Measurements from ENCODE around the gene TERT.
"Not testable (repeated sequence)": the region's sequence is repeated elsewhere in the genome, so short reads cannot be mapped to it uniquely, and the experiment has no call there.

TERT gene

GRCh38 chr5:1277781-1278180 lies 17.1 kb downstream of the TERT start:
- DNase-seq = no peak

DNA sequence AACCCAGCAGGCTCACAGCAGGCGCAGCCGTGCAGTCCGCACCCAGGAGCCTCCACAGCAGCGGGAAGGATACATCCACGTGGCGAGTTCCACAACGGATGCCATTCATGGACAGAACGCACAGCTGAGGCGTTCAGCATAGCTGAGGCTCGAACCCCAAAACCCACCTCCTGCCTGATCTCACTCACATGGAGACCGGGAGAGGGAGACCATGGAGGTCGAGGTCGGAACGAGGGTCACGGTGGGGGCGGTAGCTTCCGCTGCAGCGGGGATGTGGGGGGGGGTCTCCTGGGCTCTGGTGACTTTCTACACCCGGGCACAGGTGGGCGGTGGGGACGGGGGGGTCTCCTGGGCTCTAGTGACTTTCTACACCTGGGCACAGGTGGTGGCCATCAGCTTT lies 17.5 kb downstream of the TERT start:
- DNase-seq = no peak

GRCh38 chr5:1276930-1277329 lies 17.9 kb downstream of the TERT start:
- DNase-seq = no peak

DNA sequence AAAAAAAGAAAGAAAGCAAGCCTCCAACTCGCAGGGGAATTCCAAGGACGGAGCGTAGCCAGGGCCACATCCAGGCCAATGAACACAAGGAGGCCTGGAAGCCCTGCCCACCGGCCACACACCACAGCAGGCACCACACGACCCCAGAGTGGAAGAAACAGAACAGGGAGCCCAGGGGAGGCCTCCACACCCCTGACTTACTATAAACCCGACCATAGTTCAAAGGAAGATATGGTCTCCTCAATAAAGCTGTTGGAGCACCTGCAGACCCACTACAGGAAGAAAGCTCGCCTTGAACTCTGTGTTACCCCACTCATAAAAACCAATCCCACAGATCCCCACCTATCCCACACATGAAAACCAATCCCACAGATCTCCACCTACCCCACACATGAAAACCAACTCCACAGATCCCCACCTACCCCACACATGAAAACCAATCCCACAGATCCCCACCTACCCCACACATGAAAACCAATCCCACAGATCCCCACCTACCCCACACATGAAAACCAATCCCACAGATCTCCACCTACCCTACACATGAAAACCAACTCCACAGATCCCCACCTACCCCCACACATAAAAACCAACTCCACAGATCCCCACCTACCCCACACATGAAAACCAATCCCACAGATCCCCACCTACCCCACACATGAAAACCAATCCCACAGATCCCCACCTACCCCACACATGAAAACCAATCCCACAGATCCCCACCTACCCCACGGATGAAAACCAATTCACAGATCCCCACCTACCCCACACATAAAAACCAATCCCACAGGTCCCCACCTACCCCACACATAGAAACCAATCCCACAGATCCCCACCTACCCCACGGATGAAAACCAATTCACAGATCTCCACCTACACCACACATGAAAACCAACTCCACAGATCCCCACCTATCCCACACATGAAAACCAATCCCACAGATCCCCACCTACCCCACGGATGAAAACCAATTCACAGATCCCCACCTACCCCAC lies 19.2 kb downstream of the TERT start:
- not testable (repeated sequence) for DNase-seq

GRCh38 chr5:1274471-1274870 lies 20.4 kb downstream of the TERT start:
- no peak for DNase-seq

DNA sequence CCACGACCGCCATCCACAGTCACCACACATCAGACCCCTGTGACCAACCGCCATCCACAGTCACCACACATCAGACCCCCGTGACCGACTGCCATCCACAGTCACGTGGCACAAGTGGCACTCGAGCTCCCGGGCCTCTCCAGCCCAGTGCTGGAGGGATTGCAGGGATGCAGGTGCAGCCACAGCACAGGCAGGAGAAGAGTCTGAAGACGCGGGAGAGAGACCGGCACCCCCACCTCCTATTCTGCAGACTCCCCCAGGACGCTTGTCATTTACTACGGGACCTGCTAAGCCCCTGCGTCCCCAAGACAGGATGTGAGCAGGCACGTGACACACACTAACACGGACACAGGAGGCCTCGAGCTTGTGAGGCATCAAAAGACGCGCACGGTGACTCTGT lies 21.1 kb downstream of the TERT start:
- DNase-seq = no peak

DNA sequence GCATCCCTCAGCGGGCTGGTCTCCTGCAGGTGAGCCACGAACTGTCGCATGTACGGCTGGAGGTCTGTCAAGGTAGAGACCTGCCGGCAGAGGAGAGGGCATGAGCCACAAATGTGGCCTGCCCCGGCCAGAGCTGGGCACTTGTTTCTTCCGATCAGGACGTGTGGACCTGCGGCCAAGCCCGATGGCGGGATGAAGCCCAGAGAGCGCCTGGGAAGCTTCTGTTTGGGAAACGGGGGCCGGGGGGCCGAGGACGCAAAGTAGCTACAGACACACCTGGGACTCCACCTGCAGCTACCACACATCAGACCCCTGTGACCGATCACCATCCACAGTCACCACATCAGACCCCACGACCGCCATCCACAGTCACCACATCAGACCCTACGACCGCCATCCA lies 22.7 kb downstream of the TERT start:
- DNase-seq = no peak

- DNase-seq = no peak
Measured at GRCh38 chr5:1270933-1271914, 23.6 kb downstream of the TERT start.

GRCh38 chr5:1270426-1270825 lies 24.4 kb downstream of the TERT start:
- DNase-seq = no peak

DNA sequence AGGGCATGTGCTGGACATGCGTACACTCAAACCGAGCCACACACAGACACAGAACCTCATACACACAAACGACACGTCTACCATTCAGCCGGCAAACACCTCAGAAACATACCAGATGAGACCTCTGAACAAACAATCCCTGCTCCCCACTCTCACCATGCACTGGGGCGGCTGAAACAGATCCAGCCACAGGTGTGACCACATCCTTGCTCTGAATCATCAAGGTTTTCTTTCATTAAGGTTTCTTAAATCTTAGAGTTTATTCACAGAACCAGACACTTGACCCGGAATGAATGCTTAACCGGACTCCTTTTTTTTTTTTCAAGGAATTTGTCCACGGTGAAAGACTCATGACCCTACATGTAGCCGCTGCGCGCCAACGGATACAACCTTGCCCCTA lies 26.2 kb downstream of the TERT start:
- no peak for DNase-seq

DNA sequence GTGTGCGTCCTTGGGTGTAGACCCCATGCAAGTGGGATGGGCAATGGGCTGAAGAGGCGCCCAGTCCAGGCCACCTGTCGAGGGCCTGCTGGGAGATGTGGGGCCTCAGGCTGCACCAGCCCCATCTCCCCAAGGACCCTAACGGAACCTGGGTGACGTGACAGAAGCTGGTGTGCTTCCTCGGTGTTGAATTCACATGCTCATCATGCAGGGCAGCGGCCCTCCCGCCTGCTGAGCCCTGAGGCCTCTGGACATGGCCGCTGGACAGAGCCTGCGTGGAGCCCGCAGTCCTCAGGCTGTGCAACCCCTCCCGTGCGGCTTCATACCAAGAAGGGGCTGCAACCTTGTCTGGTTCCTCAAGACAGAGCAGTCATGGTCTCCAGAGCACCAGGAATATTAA lies 26.8 kb downstream of the TERT start:
- no peak for DNase-seq

DNA sequence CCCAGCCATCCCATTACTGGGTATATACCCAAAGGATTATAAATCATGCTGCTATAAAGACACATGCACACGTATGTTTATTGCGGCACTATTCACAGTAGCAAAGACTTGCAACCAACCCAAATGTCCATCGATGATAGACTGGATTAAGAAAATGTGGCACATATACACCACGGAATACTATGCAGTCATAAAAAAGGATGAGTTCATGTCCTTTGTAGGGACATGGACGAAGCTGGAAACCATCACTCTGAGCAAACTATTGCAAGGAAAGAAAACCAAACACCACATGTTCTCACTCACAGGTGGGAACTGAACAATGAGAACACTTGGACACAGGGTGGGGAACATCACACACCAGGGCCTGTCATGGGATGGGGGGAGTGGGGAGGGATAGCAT lies 27.4 kb downstream of the TERT start:
- not testable (repeated sequence) for DNase-seq

DNA sequence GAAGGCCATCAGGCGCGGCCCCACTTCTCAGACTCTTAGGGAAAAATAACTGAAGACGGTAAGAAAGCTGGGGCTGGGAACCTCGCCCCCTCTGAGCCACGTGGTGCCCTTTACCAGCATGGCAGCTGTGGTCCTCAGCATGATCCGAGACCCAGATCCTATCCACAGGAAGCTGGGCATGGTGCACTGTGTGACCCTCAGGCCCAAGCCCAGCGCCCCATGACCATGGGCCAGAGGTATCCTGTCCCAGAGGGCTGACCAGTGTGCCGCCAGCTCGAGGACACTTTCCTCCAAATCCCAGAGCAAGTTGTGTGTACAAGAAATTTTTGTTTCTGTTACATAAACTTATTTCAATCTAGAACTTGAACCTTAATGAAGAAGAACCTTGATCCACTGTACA lies 28.1 kb downstream of the TERT start:
- no peak for DNase-seq

GRCh38 chr5:1265461-1266455 lies 29.1 kb downstream of the TERT start:
- no peak for DNase-seq

DNA sequence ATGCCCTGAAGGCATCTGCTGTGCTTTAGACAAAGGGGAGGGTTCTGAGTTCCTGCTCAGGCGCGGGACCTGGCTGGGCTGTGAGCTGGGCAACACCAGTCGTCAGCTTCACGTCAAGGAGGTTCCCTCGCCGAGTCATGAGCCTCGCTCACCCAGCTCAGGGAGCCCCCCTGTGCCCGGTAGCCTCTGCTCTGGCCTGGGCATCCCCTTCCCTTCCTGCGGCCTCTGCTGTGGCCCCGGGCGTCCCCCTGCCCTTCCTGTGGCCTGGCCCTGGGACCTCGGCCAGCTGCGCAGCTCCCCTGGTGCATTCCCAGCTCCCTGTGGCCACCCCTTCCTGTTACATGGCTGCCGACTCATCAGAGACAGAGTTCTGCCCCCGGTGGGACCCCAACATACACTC lies 29.8 kb downstream of the TERT start:
- no peak for DNase-seq

DNA sequence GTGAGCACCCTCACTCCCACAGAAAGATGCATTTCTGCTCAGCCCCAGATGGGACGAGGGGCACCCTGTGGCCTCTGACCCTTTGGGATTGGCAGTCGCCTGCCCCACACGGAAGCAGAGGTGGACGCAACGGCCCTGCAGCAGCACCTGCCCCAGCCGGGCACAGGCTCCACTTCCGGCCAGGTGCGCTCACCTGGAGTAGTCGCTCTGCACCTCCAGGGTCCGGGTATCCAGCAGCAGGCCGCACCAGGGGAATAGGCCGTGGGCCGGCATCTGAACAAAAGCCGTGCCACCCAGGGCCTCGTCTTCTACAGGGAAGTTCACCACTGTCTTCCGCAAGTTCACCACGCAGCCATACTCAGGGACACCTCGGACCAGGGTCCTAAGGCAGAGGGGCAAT lies 30.7 kb downstream of the TERT start:
- no peak for DNase-seq

GRCh38 chr5:1262381-1262780 lies 32.5 kb downstream of the TERT start:
- no peak for DNase-seq

GRCh38 chr5:1261643-1262042 lies 33.2 kb downstream of the TERT start:
- DNase-seq = no peak

- DNase-seq = no peak
Measured at GRCh38 chr5:1259806-1260480, 34.9 kb downstream of the TERT start.

- no peak for DNase-seq
Measured at GRCh38 chr5:1257841-1258240, 37.0 kb downstream of the TERT start.

- no peak for DNase-seq
Measured at GRCh38 chr5:1257363-1257762, 37.5 kb downstream of the TERT start.

GRCh38 chr5:1256776-1257175 lies 38.1 kb downstream of the TERT start:
- no peak for DNase-seq

All from NCI-H748 treated with DMSO at 0.1 percent for 48 hours (cell line).